ENCODE results near the gene SEMA6D. TPM values are rescaled to one million over a fixed set of nuclear protein-coding genes. Genes with fewer than 3 reads are reported as not detected.

SEMA6D gene
- total and polyA plus RNA-seq, 4 donors = 68.8 to 160 (median 117) TPM

GRCh38 chr15:47685141-47685870 is 32.0 kb upstream of the SEMA6D start:
- no peak overlapping the region for H3K4me3 ChIP-seq (ENCODE audit: low read depth, low read length)
- 80% methylated on average over 1 of the region's 3 CpGs for WGBS (ENCODE audit: insufficient coverage)
- H3K36me3 ChIP-seq (ENCODE audit: control insufficient read depth, insufficient read depth, low read length) = no peaks in the 10 kb centered on the region
- H3K9me3 ChIP-seq (ENCODE audit: control insufficient read depth, insufficient read depth, low read length) = no peaks in the 10 kb centered on the region
- H3K27me3 ChIP-seq (ENCODE audit: control insufficient read depth, insufficient read depth, low read length) = no peaks in the 10 kb centered on the region
- DNase-seq (ENCODE audit: low read depth in 4 of 6, low spot score in 6 of 6) = no peak
- H3K27ac ChIP-seq (ENCODE audit: low read depth, low read length) = no peak overlapping the region
- peaks cover 5% of the 10 kb centered on the region for H3K4me1 ChIP-seq (ENCODE audit: control insufficient read depth, insufficient read depth, low read length)

- no peaks in the 10 kb centered on the region for H3K9me3 ChIP-seq (ENCODE audit: control insufficient read depth, insufficient read depth, low read length)
- H3K4me1 ChIP-seq (ENCODE audit: control insufficient read depth, insufficient read depth, low read length) = peaks cover 5% of the 10 kb centered on the region
- H3K36me3 ChIP-seq (ENCODE audit: control insufficient read depth, insufficient read depth, low read length) = no peaks in the 10 kb centered on the region
- H3K27me3 ChIP-seq (ENCODE audit: control insufficient read depth, insufficient read depth, low read length) = no peaks in the 10 kb centered on the region
- H3K27ac ChIP-seq (ENCODE audit: low read depth, low read length) = no peak overlapping the region
- WGBS (ENCODE audit: insufficient coverage) = no CpG with 5 or more reads among the region's 4 CpGs
- no peak for DNase-seq (ENCODE audit: low read depth in 4 of 6, low spot score in 6 of 6)
- H3K4me3 ChIP-seq (ENCODE audit: low read depth, low read length) = no peak overlapping the region
Observed at GRCh38 chr15:47688573-47689086, 28.7 kb upstream of the SEMA6D start.

GRCh38 chr15:47689660-47690059 is 27.6 kb upstream of the SEMA6D start:
- no peak for DNase-seq (ENCODE audit: low read depth in 4 of 6, low spot score in 6 of 6)
- WGBS (ENCODE audit: insufficient coverage) = 40% methylated on average over 2 of the region's 4 CpGs
- Histone ChIP-seq H3K4me1 (ENCODE audit: control insufficient read depth, insufficient read depth, low read length) (peaks cover 5% of the 10 kb centered on the region), H3K9me3 (ENCODE audit: control insufficient read depth, insufficient read depth, low read length) (no peaks in the 10 kb centered on the region), H3K27ac (ENCODE audit: low read depth, low read length) (no peak overlapping the region), H3K36me3 (ENCODE audit: control insufficient read depth, insufficient read depth, low read length) (no peaks in the 10 kb centered on the region), H3K27me3 (ENCODE audit: control insufficient read depth, insufficient read depth, low read length) (no peaks in the 10 kb centered on the region), H3K4me3 (ENCODE audit: low read depth, low read length) (no peak overlapping the region)

GRCh38 chr15:47691882-47692281 is 25.4 kb upstream of the SEMA6D start:
- Histone ChIP-seq H3K36me3 (ENCODE audit: control insufficient read depth, insufficient read depth, low read length) (no peaks in the 10 kb centered on the region), H3K9me3 (ENCODE audit: control insufficient read depth, insufficient read depth, low read length) (no peaks in the 10 kb centered on the region), H3K4me3 (ENCODE audit: low read depth, low read length) (no peak overlapping the region), H3K27ac (ENCODE audit: low read depth, low read length) (no peak overlapping the region), H3K27me3 (ENCODE audit: control insufficient read depth, insufficient read depth, low read length) (no peaks in the 10 kb centered on the region), H3K4me1 (ENCODE audit: control insufficient read depth, insufficient read depth, low read length) (peaks cover 5% of the 10 kb centered on the region)
- no CpG with 5 or more reads among the region's 2 CpGs for WGBS (ENCODE audit: insufficient coverage)
- DNase-seq (ENCODE audit: low read depth in 4 of 6, low spot score in 6 of 6) = peak in 3 of 6 donors; percentile 36 to 80 (median 72)

- Histone ChIP-seq H3K27ac (ENCODE audit: low read depth, low read length) (no peak overlapping the region), H3K4me1 (ENCODE audit: control insufficient read depth, insufficient read depth, low read length) (no peaks in the 10 kb centered on the region), H3K4me3 (ENCODE audit: low read depth, low read length) (no peak overlapping the region), H3K36me3 (ENCODE audit: control insufficient read depth, insufficient read depth, low read length) (no peaks in the 10 kb centered on the region), H3K9me3 (ENCODE audit: control insufficient read depth, insufficient read depth, low read length) (no peaks in the 10 kb centered on the region), H3K27me3 (ENCODE audit: control insufficient read depth, insufficient read depth, low read length) (no peaks in the 10 kb centered on the region)
- 40% methylated on average over 1 of the region's 2 CpGs for WGBS (ENCODE audit: insufficient coverage)
- DNase-seq (ENCODE audit: low read depth in 4 of 6, low spot score in 6 of 6) = peak in 2 of 6 donors; percentile 31 to 55
Observed at GRCh38 chr15:47696351-47696750, 21.0 kb upstream of the SEMA6D start.

GRCh38 chr15:47705281-47705997 is 11.9 kb upstream of the SEMA6D start:
- H3K4me3 ChIP-seq (ENCODE audit: low read depth, low read length) = no peak overlapping the region
- 94% methylated on average over 3 of the region's 8 CpGs for WGBS (ENCODE audit: insufficient coverage)

GRCh38 chr15:47707391-47707790 is 9.9 kb upstream of the SEMA6D start:
- WGBS (ENCODE audit: insufficient coverage) = no CpG with 5 or more reads among the region's 5 CpGs
- Histone ChIP-seq H3K36me3 (ENCODE audit: control insufficient read depth, insufficient read depth, low read length) (no peaks in the 10 kb centered on the region), H3K27ac (ENCODE audit: low read depth, low read length) (no peak overlapping the region), H3K4me3 (ENCODE audit: low read depth, low read length) (no peak overlapping the region), H3K27me3 (ENCODE audit: control insufficient read depth, insufficient read depth, low read length) (no peaks in the 10 kb centered on the region), H3K4me1 (ENCODE audit: control insufficient read depth, insufficient read depth, low read length) (no peaks in the 10 kb centered on the region), H3K9me3 (ENCODE audit: control insufficient read depth, insufficient read depth, low read length) (no peaks in the 10 kb centered on the region)
- no peak for DNase-seq (ENCODE audit: low read depth in 4 of 6, low spot score in 6 of 6)

More at GRCh38 chr15:47705281-47705997, 11.9 kb upstream of the SEMA6D start:
- H3K36me3 ChIP-seq (ENCODE audit: control insufficient read depth, insufficient read depth, low read length) = no peaks in the 10 kb centered on the region
- no peak for DNase-seq (ENCODE audit: low read depth in 4 of 6, low spot score in 6 of 6)
- H3K9me3 ChIP-seq (ENCODE audit: control insufficient read depth, insufficient read depth, low read length) = no peaks in the 10 kb centered on the region
- no peaks in the 10 kb centered on the region for H3K4me1 ChIP-seq (ENCODE audit: control insufficient read depth, insufficient read depth, low read length)
- no peak overlapping the region for H3K27ac ChIP-seq (ENCODE audit: low read depth, low read length)
- H3K27me3 ChIP-seq (ENCODE audit: control insufficient read depth, insufficient read depth, low read length) = no peaks in the 10 kb centered on the region

- Histone ChIP-seq H3K27ac (ENCODE audit: low read depth, low read length) (no peak overlapping the region), H3K9me3 (ENCODE audit: control insufficient read depth, insufficient read depth, low read length) (no peaks in the 10 kb centered on the region), H3K4me1 (ENCODE audit: control insufficient read depth, insufficient read depth, low read length) (no peaks in the 10 kb centered on the region), H3K36me3 (ENCODE audit: control insufficient read depth, insufficient read depth, low read length) (no peaks in the 10 kb centered on the region), H3K27me3 (ENCODE audit: control insufficient read depth, insufficient read depth, low read length) (no peaks in the 10 kb centered on the region), H3K4me3 (ENCODE audit: low read depth, low read length) (no peak overlapping the region)
- DNase-seq (ENCODE audit: low read depth in 4 of 6, low spot score in 6 of 6) = no peak
- 83% methylated on average over 2 of the region's 3 CpGs for WGBS (ENCODE audit: insufficient coverage)
Observed at GRCh38 chr15:47708161-47708980, 8.9 kb upstream of the SEMA6D start.

- Histone ChIP-seq H3K27ac (ENCODE audit: low read depth, low read length) (no peak overlapping the region), H3K27me3 (ENCODE audit: control insufficient read depth, insufficient read depth, low read length) (no peaks in the 10 kb centered on the region), H3K36me3 (ENCODE audit: control insufficient read depth, insufficient read depth, low read length) (no peaks in the 10 kb centered on the region), H3K4me3 (ENCODE audit: low read depth, low read length) (no peak overlapping the region), H3K9me3 (ENCODE audit: control insufficient read depth, insufficient read depth, low read length) (no peaks in the 10 kb centered on the region), H3K4me1 (ENCODE audit: control insufficient read depth, insufficient read depth, low read length) (peaks cover 5% of the 10 kb centered on the region)
- no peak for DNase-seq (ENCODE audit: low read depth in 4 of 6, low spot score in 6 of 6)
Observed at GRCh38 chr15:47711655-47712054, 5.7 kb upstream of the SEMA6D start.
